ENCODE data around the gene SDC4.

- TF ChIP-seq, protein P1, sequence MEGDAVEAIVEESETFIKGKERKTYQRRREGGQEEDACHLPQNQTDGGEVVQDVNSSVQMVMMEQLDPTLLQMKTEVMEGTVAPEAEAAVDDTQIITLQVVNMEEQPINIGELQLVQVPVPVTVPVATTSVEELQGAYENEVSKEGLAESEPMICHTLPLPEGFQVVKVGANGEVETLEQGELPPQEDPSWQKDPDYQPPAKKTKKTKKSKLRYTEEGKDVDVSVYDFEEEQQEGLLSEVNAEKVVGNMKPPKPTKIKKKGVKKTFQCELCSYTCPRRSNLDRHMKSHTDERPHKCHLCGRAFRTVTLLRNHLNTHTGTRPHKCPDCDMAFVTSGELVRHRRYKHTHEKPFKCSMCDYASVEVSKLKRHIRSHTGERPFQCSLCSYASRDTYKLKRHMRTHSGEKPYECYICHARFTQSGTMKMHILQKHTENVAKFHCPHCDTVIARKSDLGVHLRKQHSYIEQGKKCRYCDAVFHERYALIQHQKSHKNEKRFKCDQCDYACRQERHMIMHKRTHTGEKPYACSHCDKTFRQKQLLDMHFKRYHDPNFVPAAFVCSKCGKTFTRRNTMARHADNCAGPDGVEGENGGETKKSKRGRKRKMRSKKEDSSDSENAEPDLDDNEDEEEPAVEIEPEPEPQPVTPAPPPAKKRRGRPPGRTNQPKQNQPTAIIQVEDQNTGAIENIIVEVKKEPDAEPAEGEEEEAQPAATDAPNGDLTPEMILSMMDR (IDR thresholded peaks at IDR 0.05), result peak in 2 of 4 experiments; percentile 23 to 27
- TF ChIP-seq POLR2A (IDR thresholded peaks at IDR 0.05), result no peak
These were observed 25.3 kb downstream of the SDC4 start for GRCh38 chr20:45322952-45323383.

Data from uterus (tissue), 2 donors.